ENCODE data around the gene ITGA2B.

DNA sequence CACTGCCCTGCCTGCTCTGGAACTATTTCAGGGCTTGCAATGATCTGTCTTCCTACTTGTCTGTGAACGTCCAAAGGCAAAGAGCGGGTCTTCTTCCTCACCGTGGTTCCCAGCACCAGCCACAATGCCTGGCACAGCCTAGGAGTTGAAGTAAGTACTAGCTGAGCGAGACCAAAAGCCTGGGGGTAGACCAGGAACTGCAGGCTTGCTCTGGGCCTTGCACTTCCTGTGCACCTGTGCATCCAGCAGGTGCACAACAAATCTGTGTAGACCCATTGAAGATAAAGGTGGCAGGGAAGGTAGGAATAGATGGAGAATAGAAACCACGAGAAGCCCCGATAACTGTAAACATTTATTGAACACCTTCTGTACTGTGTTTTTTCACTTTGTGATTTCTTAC is 30.4 kb downstream of the ITGA2B start:
- TF ChIP-seq CTCF (conservative IDR thresholded peaks at IDR 0.05; ENCODE audit: low read length) = no peak
- no peak for TF ChIP-seq EZH2phosphoT487 (IDR thresholded peaks at IDR 0.05; ENCODE audit: borderline replicate concordance)

Measured in Loucy (cell line).